ENCODE data around the gene FAM111A. TPM values are rescaled to one million over a fixed set of nuclear protein-coding genes. Genes with fewer than 3 reads are reported as not detected.

Gene FAM111A
- total RNA-seq, 6 donors from 2014 or later: 29.9 to 78.6 (median 53.8) TPM

DNA sequence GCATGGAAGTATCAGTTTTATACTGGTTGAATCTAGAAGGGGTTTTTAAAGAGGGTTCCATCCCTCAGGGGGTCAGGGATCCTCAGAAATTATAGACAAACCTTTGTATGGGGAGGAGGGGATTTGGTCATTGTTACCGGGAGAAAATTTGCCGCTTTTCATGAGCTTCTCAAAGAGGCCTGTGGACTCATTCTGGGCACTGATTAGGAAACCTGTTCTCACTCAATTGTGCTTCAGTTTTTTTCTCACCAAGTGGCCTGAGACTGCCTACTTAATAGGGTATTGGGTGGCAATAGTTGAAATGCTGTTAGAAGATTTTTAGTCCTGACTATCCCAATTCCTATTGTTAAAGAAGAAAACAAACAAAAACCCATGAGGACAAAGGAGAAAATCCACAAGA, 56.1 kb downstream of the FAM111A start:
- Histone ChIP-seq H3K27me3 (no peaks in the 10 kb centered on the region), H3K36me3 (peaks cover 5 to 36% (median 14%) of the 10 kb centered on the region in 4 donors), H3K4me1 (peaks cover 9 to 33% (median 21%) of the 10 kb centered on the region in 4 donors), H3K27ac (peak overlapping the region in 1 of 4 donors; percentile 72), H3K9me3 (no peaks in the 10 kb centered on the region), H3K4me3 (no peak overlapping the region)
- ATAC-seq (ENCODE audit: low FRiP score in 2 of 2) (no peak), DNase-seq (no peak)
- TF ChIP-seq POLR2AphosphoS5 (IDR thresholded peaks at IDR 0.05) (no peak), POLR2A (IDR thresholded peaks at IDR 0.05) (no peak), CTCF (IDR thresholded peaks at IDR 0.05) (no peak), EP300 (IDR thresholded peaks at IDR 0.05) (no peak)
- 62 to 70% methylated on average over 2 of the region's 2 CpGs for WGBS, 2 donors

- TF ChIP-seq POLR2AphosphoS5 (IDR thresholded peaks at IDR 0.05): no peak
- H3K4me3 ChIP-seq: no peak overlapping the region
- no peaks in the 10 kb centered on the region for H3K27me3 ChIP-seq
- DNase-seq (no peak), ATAC-seq (ENCODE audit: low FRiP score in 2 of 2) (no peak)
- H3K9me3 ChIP-seq: no peaks in the 10 kb centered on the region
- H3K27ac ChIP-seq: peak overlapping the region in 2 of 4 donors; percentile 2 to 14
- H3K36me3 ChIP-seq: peaks cover 5 to 45% (median 12%) of the 10 kb centered on the region in 4 donors
- peaks cover 9 to 33% (median 21%) of the 10 kb centered on the region in 4 donors for H3K4me1 ChIP-seq
- 76 to 77% methylated on average over 14 of the region's 14 CpGs for WGBS, 2 donors
Measured at GRCh38 chr11:59199546-59200422, 57.1 kb downstream of the FAM111A start.

- Histone ChIP-seq H3K36me3 (peaks cover 4 to 45% (median 16%) of the 10 kb centered on the region in 4 donors), H3K4me3 (no peak overlapping the region), H3K27ac (peak overlapping the region in 2 of 4 donors; percentile 2 to 14), H3K27me3 (no peaks in the 10 kb centered on the region), H3K9me3 (no peaks in the 10 kb centered on the region), H3K4me1 (peaks cover 9 to 31% (median 19%) of the 10 kb centered on the region in 4 donors)
- TF ChIP-seq CTCF (IDR thresholded peaks at IDR 0.05) (no peak), POLR2AphosphoS5 (IDR thresholded peaks at IDR 0.05) (no peak), EP300 (IDR thresholded peaks at IDR 0.05) (no peak), POLR2A (IDR thresholded peaks at IDR 0.05) (no peak)
- 34 to 45% methylated on average over 4 of the region's 4 CpGs for WGBS, 2 donors
- peak in 1 of 2 donors; percentile 15 for ATAC-seq (ENCODE audit: low FRiP score in 2 of 2)
- DNase-seq: no peak
Measured at GRCh38 chr11:59200423-59200746, 57.7 kb downstream of the FAM111A start.

DNA sequence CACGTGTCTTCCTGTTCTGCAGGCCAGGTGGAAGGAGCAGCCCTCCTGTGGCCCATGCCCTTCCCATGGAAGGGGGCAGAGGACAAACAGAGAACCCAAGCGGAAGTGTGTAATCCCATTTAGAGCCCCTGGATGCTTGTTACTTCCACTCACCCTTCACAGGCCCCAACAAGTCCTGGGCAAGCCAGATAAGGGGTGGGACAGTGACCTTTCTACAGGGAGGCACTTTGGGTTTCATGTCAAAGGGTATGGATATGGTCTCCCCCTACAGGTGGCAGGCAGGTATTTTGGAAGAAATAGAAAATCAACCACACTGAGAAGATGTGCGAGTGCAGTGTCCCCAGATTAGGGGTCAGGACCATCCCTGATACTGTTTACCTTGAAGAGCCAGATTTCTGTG, 58.7 kb downstream of the FAM111A start:
- H3K4me1 ChIP-seq: peaks cover 9 to 25% (median 14%) of the 10 kb centered on the region in 4 donors
- H3K9me3 ChIP-seq: no peaks in the 10 kb centered on the region
- H3K27me3 ChIP-seq: no peaks in the 10 kb centered on the region
- ATAC-seq (ENCODE audit: low FRiP score in 2 of 2): no peak
- no peak overlapping the region for H3K4me3 ChIP-seq
- peak overlapping the region in 1 of 4 donors; percentile 53 for H3K27ac ChIP-seq
- H3K36me3 ChIP-seq: peaks cover 0 to 51% (median 20%) of the 10 kb centered on the region in 4 donors
- DNase-seq: no peak
- WGBS, 2 donors: 92 to 93% methylated on average over 3 of the region's 3 CpGs
- peak in 1 of 6 experiments; percentile 25 for TF ChIP-seq CTCF (IDR thresholded peaks at IDR 0.05)
- no peak for TF ChIP-seq EP300 (IDR thresholded peaks at IDR 0.05)

Other genes with a start within 250 kb of the FAM111A start
- gene GLYATL1, start 203.4 kb upstream of the FAM111A start, total RNA-seq: under 1 TPM in 1 of 6 donors, not detected in 5; 0.27 TPM
- not detected for gene GLYATL1B, start 56.5 kb upstream of the FAM111A start, total RNA-seq
- 1 to 10 TPM in 4 of 6 donors, under 1 TPM in 1, not detected in 1; 0.92 to 5.0 (median 2.4) TPM for gene FAM111B, start 35.6 kb upstream of the FAM111A start, total RNA-seq
- gene DTX4, start 29.3 kb downstream of the FAM111A start, total RNA-seq: 10 to 100 TPM; 33.4 to 58.7 (median 48.5) TPM
- 10 to 100 TPM in 5 of 6 donors, 1 to 10 TPM in 1; 5.5 to 59.2 (median 25.1) TPM for gene MPEG1, start 70.1 kb downstream of the FAM111A start, total RNA-seq
- not detected for gene OR5AN1, start 216.0 kb downstream of the FAM111A start, total RNA-seq

All from upper lobe of left lung (tissue), 6 donors.